Measurements from ENCODE around the gene LSR. TPM values are rescaled to one million over a fixed set of nuclear protein-coding genes. Genes with fewer than 3 reads are reported as not detected.

Gene LSR
- polyA plus RNA-seq, 10 donors = 3.6 to 8.6 (median 6.1) TPM

- no peak for DNase-seq
Observed at GRCh38 chr19:35247526-35248309, 1.1 kb upstream of the LSR start.

- DNase-seq = no peak
Observed at GRCh38 chr19:35249146-35249847, 495 bp downstream of the LSR start.

- no peak for DNase-seq
Observed at GRCh38 chr19:35249848-35250711, 1.3 kb downstream of the LSR start.

GRCh38 chr19:35251456-35251855, 2.7 kb downstream of the LSR start:
- no peak for DNase-seq

GRCh38 chr19:35253316-35254286, 4.8 kb downstream of the LSR start:
- DNase-seq = no peak

- DNase-seq = no peak
Observed at GRCh38 chr19:35254341-35255297, 5.8 kb downstream of the LSR start.

- DNase-seq = no peak
Observed at GRCh38 chr19:35256566-35256965, 7.8 kb downstream of the LSR start.

- no peak for DNase-seq
Observed at GRCh38 chr19:35257113-35257461, 8.3 kb downstream of the LSR start.

GRCh38 chr19:35260694-35261304, 12.0 kb downstream of the LSR start:
- DNase-seq = no peak

GRCh38 chr19:35261356-35262100, 12.7 kb downstream of the LSR start:
- no peak for DNase-seq

- DNase-seq = no peak
Observed at GRCh38 chr19:35262101-35262761, 13.4 kb downstream of the LSR start.

- DNase-seq = no peak
Observed at GRCh38 chr19:35264268-35265125, 15.7 kb downstream of the LSR start.

- no peak for DNase-seq
Observed at GRCh38 chr19:35265126-35265899, 16.5 kb downstream of the LSR start.

GRCh38 chr19:35265900-35266519, 17.2 kb downstream of the LSR start:
- DNase-seq = no peak

- no peak for DNase-seq
Observed at GRCh38 chr19:35266520-35267352, 17.9 kb downstream of the LSR start.

Data from muscle of back (tissue), 11 donors.